Spleen (tissue), 11 donors: ENCODE data around the gene CLASP1. TPM values are rescaled to one million over a fixed set of nuclear protein-coding genes. Genes with fewer than 3 reads are reported as not detected.
A peak's percentile ranks its signal among the peaks of the same experiment; 100 is the strongest.

Experiments used
- DNase-seq: peaks from one replicate; pipeline ENCODE4 v3.0.0-alpha.2; 2020
- H3K27ac ChIP-seq, 8 donors: fragments of 200-600 bp; sonication (generic) in 7 of 8; 1 replicate in 4 of 8; 2 replicates in 4 of 8; pipeline versions ENCODE4 v1.5.0 to v1.8.0; 2016 to 2021; ENCODE audit warnings: inconsistent platforms in 4 of 8, mild to moderate bottlenecking in 4 of 8, moderate library complexity in 1 of 8
- H3K27me3 ChIP-seq, 7 donors: fragments of 200-600 bp; sonication (generic) in 6 of 7; replicated peaks in 1 of 7; 1 replicate in 4 of 7; 2 replicates in 3 of 7; pipeline versions ENCODE4 v1.5.0 to v1.8.0; 2016 to 2021; ENCODE audit warnings: inconsistent platforms in 3 of 7, mild to moderate bottlenecking in 1 of 7
- H3K36me3 ChIP-seq, 6 donors: fragments of 200-600 bp; sonication (generic) in 5 of 6; 1 replicate in 4 of 6; 2 replicates in 2 of 6; pipeline versions ENCODE4 v1.5.0 to v1.8.0; 2016 to 2021; ENCODE audit warnings: inconsistent platforms in 2 of 6
- H3K4me1 ChIP-seq, 6 donors: fragments of 200-600 bp; sonication (generic) in 5 of 6; 1 replicate in 3 of 6; 2 replicates in 3 of 6; pipeline versions ENCODE4 v1.5.0 to v1.8.0; 2016 to 2021; ENCODE audit warnings: inconsistent platforms in 3 of 6
- H3K4me3 ChIP-seq, 8 donors: fragments of 200-600 bp; sonication (generic) in 7 of 8; 1 replicate in 4 of 8; 2 replicates in 4 of 8; pipeline versions ENCODE4 v1.5.0 to v1.8.0; 2016 to 2021; ENCODE audit warnings: inconsistent platforms in 4 of 8, mild to moderate bottlenecking in 4 of 8, moderate library complexity in 2 of 8
- H3K9me3 ChIP-seq, 8 donors: fragments of 200-600 bp; sonication (generic) in 7 of 8; 1 replicate in 4 of 8; 2 replicates in 4 of 8; pipeline versions ENCODE4 v1.5.0 to v1.8.0; 2016 to 2021; ENCODE audit warnings: inconsistent platforms in 4 of 8
- POLR2A ChIP-seq, 3 donors: fragments of 450-650 bp; IDR thresholded peaks; one replicate each; pipeline ENCODE4 v1.5.1; 2017; ENCODE audit warnings: antibody characterized with exemption in 3 of 3, mild to moderate bottlenecking in 1 of 3
- POLR2AphosphoS5 ChIP-seq, 3 donors: sonication (generic); formaldehyde crosslinking; IDR thresholded peaks; one replicate each; pipeline ENCODE4 v1.5.1; 2017; ENCODE audit warnings: antibody characterized with exemption in 3 of 3
- WGBS, 5 donors: extraction: QIAGEN DNeasy Blood & Tissue Kit in 3 of 5; methylation state at CpG; one replicate each; pipeline versions ENCODE4 v1.1.5 to v1.1.7; 2013 to 2018; 5-methylcytosine and 5-hydroxymethylcytosine counted together
- intact Hi-C: fragments of 100-400 bp; cut with DNase I; formaldehyde crosslinking; loops from one replicate; pipeline ENCODE4 v1.15.0; 2023; ENCODE audit warnings: low total_unique reads
- polyA plus RNA-seq, 3 donors: library from polyadenylated mRNA; stranded (reverse); fragments of 200-250 nt; gene quantifications; one replicate each; pipeline ENCODE4 v1.2.1, GENCODE V29; 2013
- total RNA-seq, 7 donors: library from RNA; depleted of rRNA in 3 of 7; stranded (reverse); fragments of >200 nt in 3 of 7; fragmentation: NEBNext Ultra II Directional in 4 of 7; extraction: Animal tissue kit (Norgen Biotek cat#: 25700) in 4 of 7; gene quantifications; one replicate each; pipeline versions ENCODE4 v1.1.0 to v1.2.1, GENCODE V29; 2016 to 2021
- TF ChIP-seq, protein P1 (sequence below), 11 experiments: fragments of 200-600 bp in 7 of 11; fragments of 450-650 bp in 4 of 11; sonication (generic) in 4 of 11; IDR thresholded peaks in 8 of 11; conservative IDR thresholded peaks in 3 of 11; 1 replicate in 7 of 11; 2 replicates in 4 of 11; pipeline versions ENCODE4 v1.4.0 to v1.8.0; 2016 to 2021; ENCODE audit warnings: antibody characterized with exemption in 11 of 11, inconsistent platforms in 4 of 11, mild to moderate bottlenecking in 1 of 11
- donor health status: healthy with polysubstance abuse.
- donor health status: DM: no; HTN: no; CAD: no; lungs with moderate emphysema.
- donor health status: DM: no; HTN: no; CAD: no.
- donor health status: Bipolar disorder and iron deficiency.
- donor health status: healthy.
- donor health status: DM: no; HTN: no; CAD: no.
- donor health status: DM: yes; HTN: yes; CAD: no.

The CLASP1 gene
- total and polyA plus RNA-seq, 10 donors = 4.0 to 103 (median 71.7) TPM

DNA sequence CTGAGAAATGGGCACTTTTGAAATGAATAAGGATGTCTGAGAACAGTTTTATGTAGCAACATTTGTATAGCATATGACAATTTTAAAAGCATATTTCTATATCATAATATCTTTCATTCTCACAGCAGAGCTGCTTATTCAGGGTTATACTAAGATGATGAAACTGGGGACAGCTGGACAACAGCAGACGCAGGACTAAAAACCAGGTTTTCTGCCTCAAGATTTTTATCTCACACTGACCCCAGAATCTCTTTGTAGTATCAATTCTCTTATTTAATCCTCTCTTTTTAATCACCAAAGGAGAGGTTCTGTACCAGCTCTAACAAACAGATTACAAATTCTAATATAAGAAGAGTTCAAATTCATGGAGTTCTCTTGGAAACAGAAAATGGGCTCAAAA is 290.1 kb downstream of the CLASP1 start:
- DNase-seq = no peak
- Histone ChIP-seq H3K27ac (no peak overlapping the region), H3K27me3 (no peaks in the 10 kb centered on the region), H3K36me3 (peaks cover 0 to 100% (median 68%) of the 10 kb centered on the region in 6 donors), H3K4me1 (peaks cover 0 to 10% (median 0%) of the 10 kb centered on the region in 6 donors), H3K9me3 (no peaks in the 10 kb centered on the region), H3K4me3 (no peak overlapping the region)
- intact Hi-C loops = no loop called here
- TF ChIP-seq POLR2AphosphoS5 (IDR thresholded peaks at IDR 0.05) (no peak), POLR2A (IDR thresholded peaks at IDR 0.05) (no peak)
- TF ChIP-seq, protein P1, sequence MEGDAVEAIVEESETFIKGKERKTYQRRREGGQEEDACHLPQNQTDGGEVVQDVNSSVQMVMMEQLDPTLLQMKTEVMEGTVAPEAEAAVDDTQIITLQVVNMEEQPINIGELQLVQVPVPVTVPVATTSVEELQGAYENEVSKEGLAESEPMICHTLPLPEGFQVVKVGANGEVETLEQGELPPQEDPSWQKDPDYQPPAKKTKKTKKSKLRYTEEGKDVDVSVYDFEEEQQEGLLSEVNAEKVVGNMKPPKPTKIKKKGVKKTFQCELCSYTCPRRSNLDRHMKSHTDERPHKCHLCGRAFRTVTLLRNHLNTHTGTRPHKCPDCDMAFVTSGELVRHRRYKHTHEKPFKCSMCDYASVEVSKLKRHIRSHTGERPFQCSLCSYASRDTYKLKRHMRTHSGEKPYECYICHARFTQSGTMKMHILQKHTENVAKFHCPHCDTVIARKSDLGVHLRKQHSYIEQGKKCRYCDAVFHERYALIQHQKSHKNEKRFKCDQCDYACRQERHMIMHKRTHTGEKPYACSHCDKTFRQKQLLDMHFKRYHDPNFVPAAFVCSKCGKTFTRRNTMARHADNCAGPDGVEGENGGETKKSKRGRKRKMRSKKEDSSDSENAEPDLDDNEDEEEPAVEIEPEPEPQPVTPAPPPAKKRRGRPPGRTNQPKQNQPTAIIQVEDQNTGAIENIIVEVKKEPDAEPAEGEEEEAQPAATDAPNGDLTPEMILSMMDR (IDR thresholded peaks at IDR 0.05 in 8 of 11, conservative IDR thresholded peaks at IDR 0.05 in 3 of 11) = no peak
- WGBS, 5 donors = 93 to 100% (median 100%) methylated on average over 1 of the region's 1 CpG

DNA sequence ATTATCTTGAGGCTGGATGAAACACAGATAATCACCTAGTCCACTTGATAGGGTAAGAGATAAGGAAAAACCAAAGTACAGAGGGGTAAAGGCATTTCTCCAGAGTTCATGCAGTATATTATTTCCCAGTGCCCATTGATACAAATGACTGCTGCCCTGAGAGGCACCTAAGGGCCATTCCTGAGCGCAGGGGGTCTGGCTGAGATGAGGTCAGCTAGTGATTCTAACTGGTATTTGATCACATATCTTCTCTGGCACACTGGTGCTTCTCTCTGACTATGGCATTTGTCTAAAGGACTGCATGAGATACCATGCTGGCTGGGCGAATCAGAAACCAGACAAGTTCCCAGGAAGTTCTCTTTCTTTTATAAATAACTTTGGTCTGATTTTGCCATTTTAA is 291.0 kb downstream of the CLASP1 start:
- TF ChIP-seq POLR2A (IDR thresholded peaks at IDR 0.05) (no peak), POLR2AphosphoS5 (IDR thresholded peaks at IDR 0.05) (no peak)
- TF ChIP-seq, protein P1 (IDR thresholded peaks at IDR 0.05 in 8 of 11, conservative IDR thresholded peaks at IDR 0.05 in 3 of 11) = no peak
- Histone ChIP-seq H3K36me3 (peaks cover 0 to 100% (median 68%) of the 10 kb centered on the region in 6 donors), H3K4me3 (no peak overlapping the region), H3K9me3 (no peaks in the 10 kb centered on the region), H3K27ac (no peak overlapping the region), H3K4me1 (peaks cover 0 to under 1% (median 0%) of the 10 kb centered on the region in 6 donors), H3K27me3 (no peaks in the 10 kb centered on the region)
- no peak for DNase-seq
- intact Hi-C loops = no loop called here
- WGBS, 5 donors = 93 to 98% (median 95%) methylated on average over 2 of the region's 2 CpGs

DNA sequence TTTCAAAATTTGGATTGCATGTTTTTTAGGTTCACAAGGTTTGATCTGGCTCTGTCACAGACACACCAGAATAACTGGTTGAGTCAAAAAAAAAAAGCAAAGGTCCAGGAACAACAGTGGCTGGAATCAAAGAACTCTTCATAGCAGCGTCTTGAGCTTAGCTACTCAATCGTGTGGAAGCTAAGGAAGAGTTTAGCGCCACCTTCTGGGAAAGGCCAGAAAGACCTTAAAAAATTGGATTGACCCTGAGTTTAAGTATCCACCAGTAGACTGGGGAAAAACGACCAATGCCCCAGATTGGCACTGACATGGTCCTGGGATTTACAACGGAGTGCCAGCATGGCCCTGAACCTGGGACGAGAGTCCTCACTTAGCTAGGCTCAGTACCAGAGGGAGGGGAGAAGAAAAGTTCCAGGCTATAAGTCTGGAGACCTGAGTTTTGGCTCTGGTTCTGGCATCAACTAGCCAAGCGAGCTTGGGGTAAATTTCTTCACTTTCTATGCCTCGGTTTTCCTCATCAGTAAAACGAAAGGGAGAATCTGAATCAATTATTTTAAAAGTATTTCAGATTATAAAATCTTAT is 293.1 kb downstream of the CLASP1 start:
- H3K27me3 ChIP-seq = no peaks in the 10 kb centered on the region
- no peak overlapping the region for H3K27ac ChIP-seq
- H3K4me1 ChIP-seq = no peaks in the 10 kb centered on the region
- H3K4me3 ChIP-seq = no peak overlapping the region
- 43 to 52% (median 45%) methylated on average over 9 of the region's 9 CpGs for WGBS, 5 donors
- no peak for TF ChIP-seq POLR2A (IDR thresholded peaks at IDR 0.05)
- peak in 1 of 3 donors; percentile 5 for TF ChIP-seq POLR2AphosphoS5 (IDR thresholded peaks at IDR 0.05)
- TF ChIP-seq, protein P1 (IDR thresholded peaks at IDR 0.05 in 8 of 11, conservative IDR thresholded peaks at IDR 0.05 in 3 of 11) = peak in 8 of 11 experiments; percentile 23 to 63 (median 51)
- DNase-seq = no peak
- no peaks in the 10 kb centered on the region for H3K9me3 ChIP-seq
- peaks cover 0 to 100% (median 70%) of the 10 kb centered on the region in 6 donors for H3K36me3 ChIP-seq
- intact Hi-C loops = no loop called here

DNA sequence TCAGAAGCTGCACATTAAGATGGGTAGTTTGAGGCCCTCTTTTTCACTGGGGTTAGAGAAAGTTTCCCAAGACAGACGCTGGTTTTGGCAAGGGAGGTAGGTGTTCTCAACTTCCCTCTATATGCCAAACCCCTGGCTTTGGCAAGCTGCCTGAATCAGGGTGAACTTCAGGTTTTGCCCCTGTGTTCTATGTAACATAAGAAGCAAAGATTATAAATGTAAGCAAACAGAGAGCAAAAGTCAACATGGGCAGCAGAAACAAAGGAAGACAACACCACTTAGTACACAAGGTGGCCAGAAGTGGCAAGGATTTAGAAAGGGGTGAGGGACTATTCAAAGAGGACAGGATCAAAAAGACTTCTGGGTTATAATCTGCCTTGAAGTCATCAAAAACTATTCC is 293.8 kb downstream of the CLASP1 start:
- Histone ChIP-seq H3K36me3 (peaks cover 0 to 100% (median 74%) of the 10 kb centered on the region in 6 donors), H3K4me1 (no peaks in the 10 kb centered on the region), H3K4me3 (no peak overlapping the region), H3K9me3 (no peaks in the 10 kb centered on the region), H3K27me3 (no peaks in the 10 kb centered on the region), H3K27ac (no peak overlapping the region)
- no peak for DNase-seq
- 27 to 86% (median 40%) methylated on average over 1 of the region's 1 CpG for WGBS, 5 donors
- intact Hi-C loops = no loop called here
- TF ChIP-seq POLR2A (IDR thresholded peaks at IDR 0.05) (no peak), POLR2AphosphoS5 (IDR thresholded peaks at IDR 0.05) (no peak)
- TF ChIP-seq, protein P1 (IDR thresholded peaks at IDR 0.05 in 8 of 11, conservative IDR thresholded peaks at IDR 0.05 in 3 of 11) = no peak
